Left colon (tissue), 2 donors: ENCODE results near the gene PPM1B. TPM values are rescaled to one million over a fixed set of nuclear protein-coding genes. Genes with fewer than 3 reads are reported as not detected.
"Not testable (repeated sequence)": the region's sequence is repeated elsewhere in the genome, so short reads cannot be mapped to it uniquely, and the experiment has no call there.

ENCODE experiments used
- ATAC-seq: fragments of 200-7000 bp; cut with Tn5 transposase; one replicate; pipeline ENCODE4 v1.9.1; 2020; ENCODE audit warnings: mild to moderate bottlenecking, moderate library complexity
- DNase-seq, 2 donors: peaks; one replicate each; pipeline ENCODE4 v3.0.0-alpha.2; 2020
- intact Hi-C, 2 donors: fragments of 100-400 bp; cut with DNase I in 1 of 2; cut with micrococcal nuclease in 1 of 2; formaldehyde crosslinking; loops; one replicate each; pipeline versions ENCODE4 v1.11.2 to v1.14.0; 2022; cut with DNase I, micrococcal nuclease
- long read RNA-seq: library from polyadenylated mRNA; unstranded; transcript quantifications from one replicate; pipeline ENCODE4 v2.0.0, GENCODE V29; 2021
- total RNA-seq, 2 donors: library from RNA; stranded (reverse); fragmentation: NEBNext Ultra II Directional; extraction: Animal tissue kit (Norgen Biotek cat#: 25700); gene quantifications; one replicate each; pipeline ENCODE4 v1.2.1, GENCODE V29; 2021
- donor health status: DM: no; HTN: no; CAD: no.
- donor health status: DM: yes; HTN: yes; CAD: no.

PPM1B gene
- 10 to 100 TPM; 62.5 to 63.0 TPM for total RNA-seq
- long read RNA-seq, transcript PPM1B-201 (6 exons, 2,606 nt), result major isoform, 83 of 158 reads
- long read RNA-seq, transcript PPM1B-204 (6 exons, 3,877 nt), result minor isoform, 62 of 158 reads
- long read RNA-seq, partial matches to known transcripts, result 4 of 158 reads
- long read RNA-seq, other reads (novel, unspliced or antisense), result 6 of 158 reads

GRCh38 chr2:44168681-44169154, at the start of gene PPM1B:
Gene PPM1B, plus strand, starts transcription at chr2:44168875. Its CDS starts 32,325 bp downstream, at chr2:44201200.
- intact Hi-C loops, result no loop called here
- DNase-seq (peak; percentile 99 to 100), ATAC-seq (peak; percentile 78)

- DNase-seq (no peak), ATAC-seq (no peak)
- intact Hi-C loops, result no loop called here
These were observed 48.8 kb upstream of the PPM1B start for GRCh38 chr2:44119878-44120277.

- ATAC-seq, result no peak
- intact Hi-C loops, result no loop called here
These were observed 48.2 kb upstream of the PPM1B start for GRCh38 chr2:44120428-44120827.

GRCh38 chr2:44121899-44122298, 46.8 kb upstream of the PPM1B start:
- intact Hi-C loops, result no loop called here
- no peak for DNase-seq
- no peak for ATAC-seq

More at GRCh38 chr2:44120428-44120827, 48.2 kb upstream of the PPM1B start:
- no peak for DNase-seq

- no peak for ATAC-seq
- intact Hi-C loops, result no loop called here
- no peak for DNase-seq
These were observed 44.2 kb upstream of the PPM1B start for GRCh38 chr2:44124500-44124899.

GRCh38 chr2:44126106-44126797, 42.4 kb upstream of the PPM1B start:
- intact Hi-C loops, result no loop called here
- DNase-seq (no peak), ATAC-seq (peak; percentile 42)

- no peak for ATAC-seq
- intact Hi-C loops, result no loop called here
- no peak for DNase-seq
These were observed 38.2 kb upstream of the PPM1B start for GRCh38 chr2:44130441-44130840.

- ATAC-seq (no peak), DNase-seq (no peak)
- intact Hi-C loops, result no loop called here
These were observed 37.5 kb upstream of the PPM1B start for GRCh38 chr2:44131177-44131576.

- ATAC-seq, intact Hi-C loops, DNase-seq: not testable (repeated sequence)
These were observed 35.1 kb upstream of the PPM1B start for GRCh38 chr2:44133602-44134001.

GRCh38 chr2:44134848-44135247, 33.8 kb upstream of the PPM1B start:
- no peak for DNase-seq
- intact Hi-C loops, result no loop called here
- ATAC-seq, result no peak

GRCh38 chr2:44135296-44135695, 33.4 kb upstream of the PPM1B start:
- ATAC-seq (no peak), DNase-seq (no peak)
- intact Hi-C loops, result no loop called here

- ATAC-seq, result no peak
- intact Hi-C loops, result no loop called here
- no peak for DNase-seq
These were observed 32.9 kb upstream of the PPM1B start for GRCh38 chr2:44135771-44136170.

- intact Hi-C loops, result no loop called here
- ATAC-seq (no peak), DNase-seq (no peak)
These were observed 32.4 kb upstream of the PPM1B start for GRCh38 chr2:44136252-44136651.

- DNase-seq (no peak), ATAC-seq (no peak)
- intact Hi-C loops, result no loop called here
These were observed 31.6 kb upstream of the PPM1B start for GRCh38 chr2:44137048-44137447.

GRCh38 chr2:44137872-44138551, 30.7 kb upstream of the PPM1B start:
- DNase-seq, result no peak
- ATAC-seq, result no peak
- intact Hi-C loops, result no loop called here

- ATAC-seq (no peak), DNase-seq (no peak)
- intact Hi-C loops, result no loop called here
These were observed 28.9 kb upstream of the PPM1B start for GRCh38 chr2:44139741-44140140.

GRCh38 chr2:44142306-44142705, 26.4 kb upstream of the PPM1B start:
- ATAC-seq, result no peak
- intact Hi-C loops, result no loop called here
- DNase-seq, result no peak

GRCh38 chr2:44143701-44144100, 25.0 kb upstream of the PPM1B start:
- DNase-seq, result no peak
- ATAC-seq, result no peak
- intact Hi-C loops, result no loop called here

GRCh38 chr2:44148999-44149398, 19.7 kb upstream of the PPM1B start:
- intact Hi-C loops, result no loop called here
- DNase-seq, result no peak
- ATAC-seq, result no peak

- DNase-seq (no peak), ATAC-seq (no peak)
- intact Hi-C loops, result no loop called here
These were observed 18.2 kb upstream of the PPM1B start for GRCh38 chr2:44150473-44150872.
